IPS-NIHi11 (cell line): Measurements from ENCODE around the gene TARBP1.
"Not testable (repeated sequence)": the region's sequence is repeated elsewhere in the genome, so short reads cannot be mapped to it uniquely, and the experiment has no call there.

Source experiments
- DNase-seq: peaks from one replicate; pipeline ENCODE4 v3.0.0; 2012; ENCODE audit warnings: mixed read lengths, low spot score

The TARBP1 gene, protein sequence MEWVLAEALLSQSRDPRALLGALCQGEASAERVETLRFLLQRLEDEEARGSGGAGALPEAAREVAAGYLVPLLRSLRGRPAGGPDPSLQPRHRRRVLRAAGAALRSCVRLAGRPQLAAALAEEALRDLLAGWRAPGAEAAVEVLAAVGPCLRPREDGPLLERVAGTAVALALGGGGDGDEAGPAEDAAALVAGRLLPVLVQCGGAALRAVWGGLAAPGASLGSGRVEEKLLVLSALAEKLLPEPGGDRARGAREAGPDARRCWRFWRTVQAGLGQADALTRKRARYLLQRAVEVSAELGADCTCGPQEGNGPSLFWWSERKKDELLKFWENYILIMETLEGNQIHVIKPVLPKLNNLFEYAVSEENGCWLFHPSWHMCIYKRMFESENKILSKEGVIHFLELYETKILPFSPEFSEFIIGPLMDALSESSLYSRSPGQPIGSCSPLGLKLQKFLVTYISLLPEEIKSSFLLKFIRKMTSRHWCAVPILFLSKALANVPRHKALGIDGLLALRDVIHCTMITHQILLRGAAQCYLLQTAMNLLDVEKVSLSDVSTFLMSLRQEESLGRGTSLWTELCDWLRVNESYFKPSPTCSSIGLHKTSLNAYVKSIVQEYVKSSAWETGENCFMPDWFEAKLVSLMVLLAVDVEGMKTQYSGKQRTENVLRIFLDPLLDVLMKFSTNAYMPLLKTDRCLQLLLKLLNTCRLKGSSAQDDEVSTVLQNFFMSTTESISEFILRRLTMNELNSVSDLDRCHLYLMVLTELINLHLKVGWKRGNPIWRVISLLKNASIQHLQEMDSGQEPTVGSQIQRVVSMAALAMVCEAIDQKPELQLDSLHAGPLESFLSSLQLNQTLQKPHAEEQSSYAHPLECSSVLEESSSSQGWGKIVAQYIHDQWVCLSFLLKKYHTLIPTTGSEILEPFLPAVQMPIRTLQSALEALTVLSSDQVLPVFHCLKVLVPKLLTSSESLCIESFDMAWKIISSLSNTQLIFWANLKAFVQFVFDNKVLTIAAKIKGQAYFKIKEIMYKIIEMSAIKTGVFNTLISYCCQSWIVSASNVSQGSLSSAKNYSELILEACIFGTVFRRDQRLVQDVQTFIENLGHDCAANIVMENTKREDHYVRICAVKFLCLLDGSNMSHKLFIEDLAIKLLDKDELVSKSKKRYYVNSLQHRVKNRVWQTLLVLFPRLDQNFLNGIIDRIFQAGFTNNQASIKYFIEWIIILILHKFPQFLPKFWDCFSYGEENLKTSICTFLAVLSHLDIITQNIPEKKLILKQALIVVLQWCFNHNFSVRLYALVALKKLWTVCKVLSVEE (N-terminal part only)

DNA sequence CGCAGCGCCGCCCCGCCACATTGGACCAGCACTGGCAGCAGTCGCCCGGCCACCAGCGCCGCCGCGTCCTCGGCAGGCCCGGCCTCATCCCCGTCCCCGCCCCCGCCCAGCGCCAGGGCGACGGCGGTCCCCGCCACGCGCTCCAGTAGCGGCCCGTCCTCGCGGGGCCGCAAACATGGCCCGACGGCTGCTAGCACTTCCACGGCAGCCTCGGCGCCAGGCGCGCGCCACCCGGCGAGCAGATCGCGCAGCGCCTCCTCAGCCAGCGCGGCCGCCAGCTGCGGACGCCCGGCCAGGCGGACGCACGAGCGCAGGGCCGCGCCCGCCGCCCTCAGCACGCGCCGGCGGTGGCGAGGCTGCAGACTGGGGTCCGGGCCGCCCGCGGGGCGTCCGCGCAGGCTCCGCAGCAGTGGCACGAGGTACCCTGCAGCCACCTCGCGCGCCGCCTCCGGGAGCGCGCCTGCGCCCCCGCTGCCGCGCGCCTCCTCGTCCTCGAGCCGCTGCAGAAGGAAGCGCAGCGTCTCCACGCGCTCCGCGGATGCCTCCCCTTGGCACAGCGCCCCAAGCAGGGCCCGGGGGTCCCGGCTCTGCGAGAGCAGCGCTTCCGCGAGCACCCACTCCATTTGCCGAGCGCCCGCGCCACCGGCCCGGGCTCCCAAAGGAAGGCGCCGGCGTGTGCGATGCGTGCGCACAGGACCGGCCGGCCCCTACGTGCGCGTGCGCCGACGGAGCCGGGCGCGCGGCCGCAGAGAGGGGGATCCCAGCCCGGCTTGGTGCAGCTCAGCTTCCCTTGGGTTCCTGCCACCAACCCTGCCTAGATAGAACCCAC is at the start of gene TARBP1:
TSS of gene TARBP1 (minus strand) at position 699 of the 829 bp plus-strand sequence. CDS start at position 623, 76 bp downstream.
- peak; percentile 94 for DNase-seq

DNA sequence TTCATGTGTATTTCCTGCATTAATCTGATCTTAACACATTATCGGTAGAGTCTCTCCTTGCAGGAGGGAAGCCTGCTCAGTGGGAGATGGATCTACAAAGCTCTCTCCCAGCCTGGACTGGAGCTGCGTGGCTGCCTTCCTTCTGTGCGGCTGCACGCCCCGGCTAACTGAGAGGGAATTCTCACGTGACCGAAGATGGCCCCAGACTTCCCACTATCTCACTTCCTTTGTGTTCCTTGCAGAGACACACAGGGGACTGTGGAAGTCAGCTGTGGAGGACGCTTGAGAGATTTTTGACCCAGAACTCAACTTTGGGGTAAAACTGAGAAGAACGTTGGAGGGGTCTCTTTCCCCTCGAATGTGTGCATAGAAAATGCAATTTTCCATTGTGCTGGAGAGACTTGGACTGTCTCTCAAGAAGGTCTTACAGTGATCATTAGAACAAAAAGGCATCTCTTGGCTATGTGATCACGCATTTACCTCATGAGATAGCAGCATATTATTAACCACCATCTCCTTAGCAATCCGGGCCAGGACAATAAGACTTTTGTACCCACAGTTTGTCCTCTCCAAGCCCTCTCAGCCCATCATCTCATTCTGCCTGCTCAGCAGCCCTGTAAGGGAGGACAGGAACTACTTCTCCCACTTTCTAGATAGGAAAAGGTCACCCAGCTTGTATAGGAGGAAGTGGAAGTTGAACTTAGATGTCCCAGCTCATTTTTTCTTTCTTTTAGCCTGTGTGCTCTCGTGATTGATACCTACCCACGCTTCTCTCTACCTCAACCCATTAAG is 49.3 kb upstream of the TARBP1 start:
- no peak for DNase-seq

DNA sequence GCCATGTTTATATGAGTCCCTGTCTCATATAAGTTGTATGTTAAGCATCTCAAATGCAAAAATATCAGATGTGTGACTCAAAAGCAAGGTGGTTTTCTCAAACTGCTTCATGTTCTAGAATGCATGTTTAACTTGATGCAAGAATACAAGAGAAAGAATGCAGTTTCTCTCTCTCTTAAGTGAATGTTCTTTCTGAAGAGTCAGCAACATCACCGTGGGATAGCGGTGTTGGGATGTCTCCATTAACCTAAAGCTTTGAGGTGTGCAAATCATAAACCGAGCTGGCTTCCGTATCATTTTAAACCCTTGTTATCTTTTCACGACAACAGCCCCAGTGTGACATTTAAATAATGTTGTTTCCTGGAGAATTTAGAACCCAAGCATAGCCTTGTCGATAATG is 48.4 kb upstream of the TARBP1 start:
- DNase-seq = no peak

DNA sequence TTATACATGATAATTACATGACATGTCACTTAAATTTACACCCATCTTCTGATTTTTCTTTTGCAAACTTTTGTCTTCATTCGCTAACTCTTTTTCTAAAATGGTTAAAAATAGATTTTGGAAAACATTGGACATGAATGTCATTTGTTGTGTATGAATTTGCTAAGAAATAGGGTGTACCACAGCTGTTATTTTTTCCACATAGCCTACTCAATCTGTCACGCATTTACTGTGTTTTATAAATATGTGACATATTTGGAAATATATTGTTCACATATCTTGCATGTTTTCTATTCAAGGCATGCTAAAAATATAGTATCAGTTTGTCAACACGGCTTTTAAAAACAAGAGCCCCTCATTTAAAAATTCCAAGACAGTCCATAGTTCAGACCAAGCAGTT is 47.9 kb upstream of the TARBP1 start:
- DNase-seq = no peak

DNA sequence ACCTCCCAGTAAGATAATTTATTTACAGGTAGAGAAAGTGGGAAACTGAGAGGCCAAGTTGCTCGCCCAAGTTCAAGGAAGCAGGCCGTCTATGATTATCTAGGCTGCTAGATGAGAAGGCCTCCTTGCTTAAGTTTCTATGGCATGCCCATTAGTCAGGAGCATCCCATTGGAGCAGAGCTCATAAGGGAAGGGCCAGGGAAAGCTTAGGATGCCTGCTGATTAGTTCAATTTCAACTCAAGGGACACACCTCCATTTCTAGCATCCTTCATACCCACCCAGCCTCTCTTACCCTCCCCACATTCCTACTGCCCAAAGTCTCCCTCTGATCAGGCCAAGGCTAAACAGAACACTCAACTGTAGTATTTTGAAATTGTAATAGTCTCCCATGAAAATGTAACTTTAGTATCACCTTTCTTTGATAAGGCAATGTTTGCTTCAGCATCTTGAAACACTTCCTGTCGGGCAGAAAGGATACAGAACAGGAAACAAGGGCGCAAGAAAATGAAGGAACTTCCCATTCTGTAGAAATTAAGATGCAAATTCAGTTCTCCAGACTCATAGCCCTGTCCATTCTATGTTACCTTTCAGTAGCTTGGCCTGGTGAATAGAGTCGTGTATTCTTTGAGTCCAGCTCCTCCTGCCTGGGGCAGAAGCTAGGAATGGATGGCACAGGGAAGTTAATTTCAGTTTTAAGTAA is 46.3 kb upstream of the TARBP1 start:
- DNase-seq = no peak

DNA sequence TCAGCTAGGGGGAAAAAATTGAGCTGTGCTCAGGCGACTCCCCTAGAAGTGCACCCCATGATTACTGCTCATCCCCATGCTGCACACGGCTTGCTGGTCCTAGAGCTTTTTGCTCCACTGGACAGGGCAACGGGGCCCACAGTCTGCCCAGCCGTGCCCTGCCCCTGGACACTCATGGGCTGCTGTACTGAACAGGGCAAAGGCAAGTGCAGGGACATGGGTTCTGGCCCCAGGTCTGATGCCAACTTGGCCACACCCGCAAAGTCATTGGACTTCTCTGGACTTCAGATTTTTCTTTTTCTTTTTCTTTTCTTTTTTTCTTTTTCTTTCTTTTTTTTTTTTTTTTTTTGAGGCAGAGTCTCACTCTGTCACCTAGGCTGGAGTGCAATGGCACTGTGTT is 42.9 kb upstream of the TARBP1 start:
- DNase-seq = no peak

DNA sequence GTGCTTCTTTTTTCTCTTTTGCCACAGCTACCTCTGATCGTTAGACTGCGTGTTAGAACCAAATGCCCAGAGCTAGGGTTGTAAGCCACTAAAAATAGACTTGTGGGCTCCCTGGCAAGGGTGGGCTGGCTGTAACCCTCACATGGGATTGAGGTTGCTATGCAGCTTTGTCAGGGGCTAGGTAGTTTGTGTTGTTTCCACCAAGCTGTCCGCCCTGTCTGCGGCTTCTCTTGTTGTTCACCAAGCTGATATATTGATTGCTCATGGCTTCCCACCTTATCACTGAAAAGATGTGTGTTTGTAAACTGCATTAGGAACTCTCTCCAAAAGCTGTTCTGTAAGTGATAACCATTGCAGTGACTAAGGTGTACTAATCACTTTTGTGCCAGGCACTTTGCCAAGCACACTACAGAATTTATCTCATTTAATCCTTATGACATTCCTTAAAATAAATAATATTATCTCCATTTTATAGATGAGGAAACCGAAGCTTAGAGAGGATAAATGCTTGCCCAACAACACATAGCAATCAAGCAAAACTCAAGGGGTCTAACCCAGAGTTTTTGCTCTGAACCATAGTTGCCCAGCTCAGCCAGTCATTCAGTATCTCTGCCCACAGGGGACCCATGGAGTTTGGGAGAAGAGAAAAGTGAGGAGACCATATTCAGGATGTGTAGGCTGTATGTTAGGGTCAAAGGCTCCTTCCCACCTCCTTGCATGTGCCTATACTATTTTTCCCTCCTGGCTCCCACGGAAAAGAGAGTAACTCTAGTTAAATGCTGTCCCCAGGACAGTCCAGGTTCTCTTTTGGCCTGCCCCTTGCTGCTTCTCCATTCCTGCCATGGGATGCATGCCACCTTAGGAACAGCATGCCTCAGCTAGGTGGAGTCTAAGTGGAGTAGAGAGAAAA is 42.2 kb upstream of the TARBP1 start:
- DNase-seq = no peak

DNA sequence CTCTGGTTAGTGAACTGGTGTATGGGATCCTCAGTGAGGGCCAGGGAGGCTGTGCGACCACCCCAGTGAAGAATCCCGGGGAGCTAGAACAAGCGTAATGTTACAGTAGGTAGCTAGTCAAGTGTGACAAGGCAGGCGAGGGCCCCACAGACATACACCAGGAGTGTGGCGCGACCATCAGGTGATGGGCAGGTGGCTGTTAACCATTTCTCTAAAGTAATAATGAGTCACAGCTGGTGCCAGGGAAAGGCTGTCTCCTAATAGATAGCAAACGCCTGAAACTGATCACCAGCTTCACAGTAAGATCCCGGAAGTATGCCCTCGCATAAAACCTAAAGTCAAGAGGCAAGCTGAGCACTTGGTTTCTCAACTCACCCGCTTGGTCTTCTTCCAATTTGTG is 40.5 kb upstream of the TARBP1 start:
- DNase-seq = no peak

DNA sequence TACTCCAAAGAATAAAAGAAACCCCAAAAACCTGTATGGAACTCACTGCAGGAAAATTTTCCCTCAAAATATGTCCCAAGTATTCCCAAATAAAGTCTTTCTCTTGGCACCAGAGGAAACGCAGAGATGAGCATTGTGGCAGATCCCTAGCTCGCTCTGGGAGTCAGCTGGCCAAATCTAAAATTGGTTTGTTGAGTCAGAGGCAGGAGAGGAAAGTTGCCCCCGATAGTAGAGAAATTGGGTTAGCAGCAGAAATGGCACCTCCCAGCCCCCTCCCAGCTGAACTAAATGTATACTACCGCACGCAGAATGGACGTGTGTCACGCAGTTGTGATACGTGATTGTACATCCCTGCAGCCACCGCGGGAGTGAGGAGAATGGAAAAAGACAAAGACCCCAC is 39.9 kb upstream of the TARBP1 start:
- no peak for DNase-seq

DNA sequence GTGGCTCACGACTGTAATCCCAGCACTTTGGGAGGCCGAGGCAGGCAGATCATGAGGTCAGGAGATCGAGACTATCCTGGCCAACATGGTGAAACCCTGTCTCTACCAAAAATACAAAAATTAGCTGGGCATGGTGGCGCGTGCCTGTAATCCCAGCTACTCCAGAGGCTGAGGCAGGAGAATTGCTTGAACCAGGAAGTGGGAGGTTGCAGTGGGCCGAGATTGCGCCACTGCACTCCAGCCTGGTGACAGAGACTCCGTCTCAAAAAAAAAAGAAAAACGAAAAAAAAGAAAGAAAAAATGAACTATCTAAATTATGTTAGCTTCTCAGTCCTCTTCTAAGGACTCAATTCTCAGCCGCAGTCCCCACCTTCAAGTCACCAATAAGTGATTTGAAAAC is 39.1 kb upstream of the TARBP1 start:
- not testable (repeated sequence) for DNase-seq

DNA sequence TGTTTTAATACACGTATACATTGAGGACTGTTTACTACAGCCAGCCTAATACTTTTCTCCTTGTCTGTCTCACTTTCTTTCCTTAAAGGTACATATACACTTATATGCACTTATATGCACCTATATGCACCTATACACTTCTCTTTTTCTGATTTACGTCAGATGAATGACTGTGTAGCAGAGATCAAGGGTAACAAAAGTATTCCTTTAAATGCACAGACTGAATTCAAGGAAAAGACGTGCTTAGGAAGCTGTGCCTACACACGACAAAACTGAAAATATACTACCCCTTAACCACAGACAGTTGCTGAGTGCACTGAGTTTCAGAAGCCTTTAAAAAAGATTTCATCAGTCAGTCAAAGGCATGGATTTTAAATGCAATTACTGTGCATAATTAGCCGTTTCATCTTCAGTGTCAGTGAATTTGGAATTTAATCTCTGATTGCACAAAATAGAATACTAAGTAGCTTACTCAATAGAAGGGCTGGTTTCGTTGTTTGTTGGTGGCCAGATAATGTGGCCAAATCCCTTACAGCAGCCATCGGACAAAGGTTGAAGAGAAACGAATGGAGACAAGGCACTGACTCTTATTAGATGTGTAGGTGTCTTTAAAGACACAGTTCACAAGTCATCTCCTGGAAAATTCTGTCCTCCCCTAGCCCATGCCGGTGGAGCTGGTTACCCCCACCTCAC is 38.3 kb upstream of the TARBP1 start:
- no peak for DNase-seq

DNA sequence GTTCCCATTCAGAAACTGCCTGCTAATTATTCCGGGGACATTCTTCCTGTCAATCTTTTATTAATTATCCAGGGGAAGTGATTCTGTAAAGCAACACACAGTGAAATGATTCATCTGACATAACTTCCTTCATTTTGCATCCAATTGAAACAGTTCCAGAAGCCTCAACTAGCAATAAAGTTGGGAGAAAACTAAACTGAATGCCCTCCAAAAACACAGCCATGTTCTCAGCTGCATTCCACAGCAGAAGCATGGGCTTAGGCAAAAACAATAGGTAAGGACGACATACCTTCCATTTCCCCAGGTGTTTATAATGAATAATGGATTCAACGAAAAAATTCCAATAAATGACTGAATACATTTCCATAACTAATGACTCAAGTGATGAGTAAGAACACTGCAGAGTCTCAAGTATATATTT is 36.9 kb upstream of the TARBP1 start:
- DNase-seq = no peak

DNA sequence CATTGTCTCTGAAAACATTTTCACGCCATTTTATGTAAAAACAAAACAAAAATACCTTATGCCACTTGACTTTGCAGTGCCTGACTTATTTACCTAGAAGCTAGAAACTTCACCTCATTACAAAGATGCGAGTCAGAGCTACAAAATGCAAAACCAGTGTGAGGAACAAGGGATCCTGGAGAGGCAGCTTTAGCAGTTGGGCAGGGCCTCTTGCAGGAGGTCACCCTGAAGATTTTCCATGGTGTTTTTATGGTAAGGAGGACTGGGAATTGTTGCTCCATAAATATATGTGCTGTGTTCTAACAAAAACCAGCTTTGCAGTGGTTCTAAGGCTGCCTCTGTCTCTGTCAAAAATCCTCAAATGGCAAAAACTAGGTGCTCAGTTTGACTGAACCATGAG is 36.4 kb upstream of the TARBP1 start:
- DNase-seq = peak; percentile 40

DNA sequence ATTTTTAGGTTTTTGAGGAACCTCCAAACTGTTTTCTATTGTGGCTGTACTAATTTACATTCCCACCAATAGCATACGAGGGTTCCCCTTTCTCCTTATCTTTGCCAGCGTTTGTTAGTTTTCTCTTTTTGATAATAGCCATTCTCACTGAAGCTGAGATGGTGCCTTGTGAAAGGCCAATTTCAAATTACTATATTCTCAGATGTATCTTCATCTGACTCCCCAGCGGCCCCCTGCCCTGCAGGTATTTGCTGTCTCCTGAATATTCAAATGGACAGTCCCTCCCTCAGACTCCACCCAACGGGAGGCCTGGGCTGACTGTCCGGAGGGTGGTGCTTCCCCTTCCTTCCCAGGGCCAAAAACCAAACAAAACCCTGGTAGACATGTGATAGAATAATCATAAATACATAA is 33.5 kb upstream of the TARBP1 start:
- peak; percentile 47 for DNase-seq

DNA sequence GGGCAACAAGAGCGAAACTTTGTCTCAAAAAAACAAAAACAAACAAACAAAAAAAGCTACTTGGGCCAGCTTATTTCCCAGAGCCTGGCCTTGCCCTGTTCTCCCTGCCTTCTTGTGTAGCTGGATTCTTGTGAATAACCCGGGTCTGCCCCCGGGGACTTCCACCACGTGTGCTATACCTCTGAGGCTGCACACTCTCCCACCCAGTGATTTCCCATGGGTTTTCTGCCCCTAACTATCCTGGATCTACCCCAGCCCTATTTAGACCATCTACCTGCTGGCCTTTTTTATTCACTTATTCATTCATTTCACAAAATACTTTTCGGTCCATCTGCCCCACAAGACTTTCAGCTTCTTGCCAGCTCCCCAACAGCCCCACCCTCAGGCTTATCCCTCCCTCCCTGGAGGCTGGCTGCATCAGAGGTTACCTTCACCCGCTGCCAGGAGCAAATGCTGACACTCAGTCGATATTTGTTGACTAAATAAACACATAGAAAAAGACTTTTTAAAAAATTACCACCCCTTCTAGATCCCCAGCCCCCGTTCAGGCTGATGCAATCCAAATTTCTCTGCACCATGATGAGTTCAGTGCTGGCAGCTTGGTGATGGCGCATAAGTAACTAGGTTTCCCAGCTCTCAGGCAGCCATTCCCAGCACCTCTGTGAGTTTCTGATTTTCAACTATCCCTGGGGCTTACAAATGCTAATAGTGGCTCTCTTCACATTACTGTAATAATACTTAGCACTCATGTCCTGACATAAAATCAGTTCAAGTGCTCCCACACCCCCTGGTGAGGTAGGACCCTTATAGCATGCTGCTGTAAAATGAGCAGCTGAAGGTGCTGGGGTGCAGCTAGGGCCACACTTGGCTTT is 30.7 kb upstream of the TARBP1 start:
- DNase-seq = no peak

DNA sequence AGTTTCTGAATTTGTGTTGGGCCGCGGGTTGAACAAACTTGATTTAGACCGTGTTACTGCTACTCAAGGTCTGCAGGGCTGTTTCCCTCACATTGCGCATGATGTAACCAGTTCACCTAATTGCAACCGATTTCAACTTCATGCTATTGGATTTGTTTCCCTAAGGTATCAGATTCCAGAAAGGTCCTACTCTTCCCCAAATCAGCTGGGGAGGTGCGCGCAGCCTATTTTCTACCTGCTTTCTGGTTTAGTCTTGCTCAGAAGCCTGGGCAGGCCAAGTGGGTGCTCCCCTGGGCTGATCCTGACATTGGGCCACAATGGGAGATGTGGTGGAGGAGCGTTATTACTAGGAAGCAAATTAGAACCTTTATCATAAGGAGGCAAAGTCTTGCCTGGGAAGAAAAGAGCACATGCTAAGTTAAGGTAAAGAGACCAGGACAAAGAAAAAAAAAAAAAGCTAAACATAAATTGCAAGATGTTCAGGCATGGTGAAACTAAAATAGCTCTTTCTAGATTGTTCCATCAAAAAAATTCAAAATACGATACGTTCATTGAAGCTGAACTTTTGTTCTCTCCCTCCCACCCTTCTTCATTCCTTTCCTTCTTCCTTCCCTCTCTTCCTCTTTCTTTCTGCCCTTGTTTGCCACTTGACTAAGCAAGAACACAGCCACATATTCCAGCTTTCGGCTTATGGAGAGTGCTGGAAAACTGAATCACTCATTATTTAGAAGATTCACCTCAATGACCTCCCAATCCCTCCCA is 28.8 kb upstream of the TARBP1 start:
- no peak for DNase-seq
